CD14-positive monocyte (primary cell): ENCODE results near the gene POFUT2. TPM values are rescaled to one million over a fixed set of nuclear protein-coding genes. Genes with fewer than 3 reads are reported as not detected.

Experiments used
- DNase-seq, 3 donors: peaks; one replicate each; pipeline ENCODE4 v3.0.0-alpha.2; 2011 to 2022
- H2AFZ ChIP-seq: 2 replicates; pipeline ENCODE4 v1.6.0; 2012; ENCODE audit warnings: mild to moderate bottlenecking, low read depth, low read length, inconsistent platforms; ENCODE audit not compliant: insufficient read depth, poor library complexity, severe bottlenecking
- H3K27ac ChIP-seq, 2 donors: 1 replicate in 1 of 2; 2 replicates in 1 of 2; pipeline ENCODE4 v1.5.1; 2012 to 2013; ENCODE audit warnings: low read length in 2 of 2, control low read depth in 1 of 2, inconsistent platforms in 1 of 2, low read depth in 1 of 2, mild to moderate bottlenecking in 1 of 2
- H3K27me3 ChIP-seq, 2 donors: one replicate each; pipeline versions ENCODE4 v1.6.0 to v1.6.1; 2011 to 2013; ENCODE audit warnings: low read length in 2 of 2; ENCODE audit not compliant: control insufficient read depth in 2 of 2, insufficient read depth in 2 of 2
- H3K36me3 ChIP-seq, 2 donors: replicated peaks in 1 of 2; 1 replicate in 1 of 2; 2 replicates in 1 of 2; pipeline versions ENCODE4 v1.5.1 to v1.6.1; 2012 to 2013; ENCODE audit warnings: low read length in 2 of 2, control low read depth in 1 of 2, inconsistent platforms in 1 of 2, mild to moderate bottlenecking in 1 of 2; ENCODE audit not compliant: insufficient read depth in 2 of 2, control insufficient read depth in 1 of 2
- H3K4me1 ChIP-seq, 2 donors: 1 replicate in 1 of 2; 2 replicates in 1 of 2; pipeline versions ENCODE4 v1.5.1 to v1.6.1; 2012 to 2013; ENCODE audit warnings: low read length in 2 of 2, control low read depth in 1 of 2, inconsistent platforms in 1 of 2, mild to moderate bottlenecking in 1 of 2, moderate library complexity in 1 of 2; ENCODE audit not compliant: insufficient read depth in 2 of 2, control insufficient read depth in 1 of 2
- H3K4me2 ChIP-seq: replicated peaks from 2 replicates; pipeline ENCODE3; 2012; ENCODE audit warnings: low read length, moderate library complexity, mild to moderate bottlenecking; ENCODE audit not compliant: poor library complexity, severe bottlenecking; ENCODE audit errors: extremely low read depth
- H3K4me3 ChIP-seq, 3 experiments: fragments of 200-600 bp in 1 of 3; sonication (generic) in 1 of 3; replicated peaks in 1 of 3; 1 replicate in 2 of 3; 2 replicates in 1 of 3; pipeline ENCODE4 v1.5.1; 2011 to 2013; ENCODE audit warnings: low read length in 3 of 3, mild to moderate bottlenecking in 3 of 3, control low read depth in 2 of 3, low read depth in 2 of 3, inconsistent platforms in 1 of 3, moderate library complexity in 1 of 3
- H3K79me2 ChIP-seq: 2 replicates; pipeline ENCODE4 v1.6.0; 2012; ENCODE audit warnings: mild to moderate bottlenecking, control low read depth, inconsistent platforms, low read length, moderate library complexity; ENCODE audit not compliant: insufficient read depth
- H3K9ac ChIP-seq: 2 replicates; pipeline ENCODE4 v1.6.0; 2017; ENCODE audit warnings: low read length, mild to moderate bottlenecking; ENCODE audit not compliant: insufficient read depth, poor library complexity, severe bottlenecking
- H3K9me3 ChIP-seq, 2 donors: replicated peaks in 1 of 2; 1 replicate in 1 of 2; 2 replicates in 1 of 2; pipeline versions ENCODE4 v1.5.1 to v1.6.1; 2012 to 2013; ENCODE audit warnings: low read length in 2 of 2, control low read depth in 1 of 2; ENCODE audit not compliant: control insufficient read depth in 1 of 2, insufficient read depth in 1 of 2
- H4K20me1 ChIP-seq: 2 replicates; pipeline ENCODE4 v1.6.0; 2012; ENCODE audit warnings: mild to moderate bottlenecking, low read length, control low read depth, moderate library complexity; ENCODE audit not compliant: insufficient read depth
- H3K27ac Mint-ChIP-seq, 7 donors: one replicate each; pipeline ENCODE4 v1.8.0; 2020; ENCODE audit warnings: mild to moderate bottlenecking in 7 of 7, mixed read lengths in 7 of 7, moderate library complexity in 6 of 7, inconsistent platforms in 2 of 7
- H3K27me3 Mint-ChIP-seq, 3 donors: one replicate each; pipeline ENCODE4 v1.8.0; 2021 to 2022; ENCODE audit warnings: low read depth in 3 of 3, mild to moderate bottlenecking in 3 of 3, mixed read lengths in 3 of 3, moderate library complexity in 3 of 3, inconsistent platforms in 1 of 3
- H3K36me3 Mint-ChIP-seq, 2 donors: one replicate each; pipeline ENCODE4 v1.8.0; 2020; ENCODE audit warnings: mixed read lengths in 2 of 2, inconsistent platforms in 1 of 2, mild to moderate bottlenecking in 1 of 2
- H3K4me1 Mint-ChIP-seq: one replicate; pipeline ENCODE4 v1.8.0; 2020; ENCODE audit warnings: mild to moderate bottlenecking, mixed read lengths
- H3K4me3 Mint-ChIP-seq, 2 donors: one replicate each; pipeline ENCODE4 v1.8.0; 2020; ENCODE audit warnings: mild to moderate bottlenecking in 2 of 2, mixed read lengths in 2 of 2, moderate library complexity in 1 of 2
- H3K9me3 Mint-ChIP-seq, 7 donors: one replicate each; pipeline ENCODE4 v1.8.0; 2020 to 2022; ENCODE audit warnings: mixed read lengths in 7 of 7, mild to moderate bottlenecking in 6 of 7, moderate library complexity in 6 of 7, inconsistent platforms in 2 of 7
- CTCF ChIP-seq: fragments of 200-600 bp; IDR thresholded peaks from one replicate; pipeline ENCODE4 v1.8.0; 2022; ENCODE audit warnings: antibody characterized with exemption, mild to moderate bottlenecking
- WGBS: methylation state at CpG from one replicate; pipeline ENCODE4 v1.1.5; 2013; ENCODE audit warnings: missing lambda C conversion rate; ENCODE audit not compliant: insufficient coverage; 5-methylcytosine and 5-hydroxymethylcytosine counted together
- intact Hi-C, 2 donors: fragments of 100-400 bp; cut with micrococcal nuclease; formaldehyde crosslinking; loops; one replicate each; pipeline versions ENCODE4 v1.15.0 to v1.15.1; 2023
- polyA plus RNA-seq, 3 donors: library from polyadenylated mRNA; depleted of rRNA in 1 of 3; unstranded in 2 of 3; stranded (reverse) in 1 of 3; fragments of 300-500 nt in 2 of 3; fragments of >200 nt in 1 of 3; fragmentation: Illumina TruSeq in 2 of 3; gene quantifications; 1 replicate in 2 of 3; 2 replicates in 1 of 3; pipeline ENCODE4 v1.2.3, GENCODE V29; 2012 to 2021

Gene POFUT2
- polyA plus RNA-seq, 3 donors: 1.8 to 21.3 (median 2.8) TPM

GRCh38 chr21:45264146-45264911 is 23.4 kb downstream of the POFUT2 start:
- Histone ChIP-seq H3K4me3 (no peak overlapping the region), H2AFZ (no peak overlapping the region), H3K9me3 (no peaks in the 10 kb centered on the region), H3K4me1 (no peaks in the 10 kb centered on the region), H3K27ac (no peak overlapping the region), H3K79me2 (no peaks in the 10 kb centered on the region), H3K9ac (no peak overlapping the region), H3K27me3 (no peaks in the 10 kb centered on the region), H3K36me3 (peaks cover 40 to 48% of the 10 kb centered on the region in 2 donors), H3K4me2 (no peak overlapping the region), H4K20me1 (no peaks in the 10 kb centered on the region)
- DNase-seq: peak in 1 of 3 donors; percentile 1
- no peaks in the 10 kb centered on the region for H3K4me1 Mint-ChIP-seq
- intact Hi-C loops: loop anchor here in 1 of 2 donors (10.0 kb wide), 1 partner anchor 100 kb away; no protein-coding TSS in a partner anchor
- peaks cover 0 to 3% (median 0%) of the 10 kb centered on the region in 7 donors for H3K9me3 Mint-ChIP-seq
- no peak for TF ChIP-seq CTCF
- 98% methylated on average over 11 of the region's 23 CpGs for WGBS
- peaks cover 43 to 54% of the 10 kb centered on the region in 2 donors for H3K36me3 Mint-ChIP-seq
- H3K4me3 Mint-ChIP-seq: peak overlapping the region in 1 of 2 donors; percentile 34
- H3K27me3 Mint-ChIP-seq: peaks cover 0 to under 1% (median 0%) of the 10 kb centered on the region in 3 donors
- peak overlapping the region in 1 of 7 donors; percentile 40 for H3K27ac Mint-ChIP-seq

- DNase-seq: peak in 1 of 3 donors; percentile 0
- Histone ChIP-seq H3K36me3 (peaks cover 40 to 48% of the 10 kb centered on the region in 2 donors), H3K9ac (no peak overlapping the region), H3K27me3 (no peaks in the 10 kb centered on the region), H3K4me3 (no peak overlapping the region), H3K4me1 (no peaks in the 10 kb centered on the region), H3K4me2 (no peak overlapping the region), H4K20me1 (no peaks in the 10 kb centered on the region), H3K27ac (no peak overlapping the region), H3K79me2 (no peaks in the 10 kb centered on the region), H3K9me3 (no peaks in the 10 kb centered on the region), H2AFZ (no peak overlapping the region)
- Mint-ChIP-seq H3K27ac (no peak overlapping the region), H3K9me3 (peaks cover 0 to 3% (median 0%) of the 10 kb centered on the region in 7 donors), H3K4me3 (no peak overlapping the region), H3K4me1 (no peaks in the 10 kb centered on the region), H3K36me3 (peaks cover 43 to 54% of the 10 kb centered on the region in 2 donors), H3K27me3 (peaks cover 1 to 2% (median 1%) of the 10 kb centered on the region in 3 donors)
- WGBS: 87% methylated on average over 6 of the region's 6 CpGs
- intact Hi-C loops: loop anchor here in 1 of 2 donors (10.0 kb wide), 1 partner anchor 99 kb away; no protein-coding TSS in a partner anchor
- TF ChIP-seq CTCF: no peak
These were observed 24.2 kb downstream of the POFUT2 start for GRCh38 chr21:45263534-45263933.
